SJCRH30 (cell line): ENCODE measurements around the gene PIEZO2. TPM values are rescaled to one million over a fixed set of nuclear protein-coding genes. Genes with fewer than 3 reads are reported as not detected.

Source experiments
- DNase-seq, 2 experiments: peaks; one replicate each; pipeline ENCODE4 v3.0.0-alpha.2; 2015 to 2020
- H3K27ac ChIP-seq: fragments of 250-450 bp; sonication (Bioruptor Pico); 2 replicates; pipeline ENCODE4 v1.5.1; 2020; ENCODE audit warnings: mild to moderate bottlenecking, moderate library complexity
- H3K27me3 ChIP-seq: fragments of 250-450 bp; sonication (Bioruptor Pico); 2 replicates; pipeline ENCODE4 v1.5.1; 2020; ENCODE audit warnings: mild to moderate bottlenecking, moderate library complexity
- H3K36me3 ChIP-seq: fragments of 250-450 bp; sonication (Bioruptor Pico); 2 replicates; pipeline ENCODE4 v1.5.1; 2020; ENCODE audit warnings: mild to moderate bottlenecking, moderate library complexity
- H3K4me1 ChIP-seq: fragments of 250-450 bp; sonication (Bioruptor Pico); 2 replicates; pipeline ENCODE4 v1.5.1; 2020; ENCODE audit warnings: mild to moderate bottlenecking, moderate library complexity
- H3K4me3 ChIP-seq: fragments of 250-450 bp; sonication (Bioruptor Pico); 2 replicates; pipeline ENCODE4 v1.5.1; 2020; ENCODE audit warnings: mild to moderate bottlenecking, moderate library complexity
- H3K9me3 ChIP-seq: fragments of 250-450 bp; sonication (Bioruptor Pico); replicated peaks from 2 replicates; pipeline ENCODE4 v1.5.1; 2020; ENCODE audit warnings: mild to moderate bottlenecking, moderate library complexity
- total RNA-seq: library from RNA; depleted of rRNA; stranded (reverse); fragments of >200 nt; shearing (Covaris generic); gene quantifications from 2 replicates; pipeline ENCODE4 v1.2.3, GENCODE V29; 2014

Gene PIEZO2
- total RNA-seq, 1 experiment from 2014 or later, result 0.32 TPM

DNA sequence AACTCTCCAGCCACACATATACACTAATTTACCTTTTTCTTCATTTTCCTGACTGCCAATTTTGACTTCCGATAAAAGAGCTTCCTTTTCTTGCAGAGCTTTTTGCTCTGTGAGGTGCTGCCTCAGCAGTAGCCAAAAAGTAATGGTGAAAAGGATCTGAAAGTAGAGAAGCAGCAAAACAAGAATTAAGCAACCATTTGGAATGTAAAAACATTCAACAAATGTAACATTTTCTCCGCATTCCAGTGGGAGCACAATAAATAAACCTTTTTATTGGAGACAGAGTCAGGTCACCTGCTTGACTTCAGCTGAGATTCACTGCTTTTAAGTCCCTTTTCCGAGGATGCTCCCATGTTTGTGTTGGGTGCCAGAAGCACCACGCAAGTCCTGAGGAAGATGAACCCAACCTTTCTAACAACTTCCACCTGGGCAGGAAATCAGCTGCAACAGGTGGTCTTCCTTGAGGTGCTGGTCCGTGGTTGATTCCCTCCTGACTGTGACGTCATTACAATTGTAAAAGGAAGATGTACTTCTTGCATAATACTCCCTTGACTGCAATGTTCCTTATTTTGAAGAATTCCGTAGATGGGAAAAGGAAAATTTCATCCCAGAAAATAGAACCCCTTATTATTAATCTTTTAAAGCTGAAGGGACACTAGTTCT lies 358.1 kb downstream of the PIEZO2 start:
- Histone ChIP-seq H3K36me3 (no peaks in the 10 kb centered on the region), H3K4me3 (no peak overlapping the region), H3K9me3 (no peaks in the 10 kb centered on the region), H3K27me3 (no peaks in the 10 kb centered on the region), H3K27ac (no peak overlapping the region), H3K4me1 (no peaks in the 10 kb centered on the region)
- no peak for DNase-seq

DNA sequence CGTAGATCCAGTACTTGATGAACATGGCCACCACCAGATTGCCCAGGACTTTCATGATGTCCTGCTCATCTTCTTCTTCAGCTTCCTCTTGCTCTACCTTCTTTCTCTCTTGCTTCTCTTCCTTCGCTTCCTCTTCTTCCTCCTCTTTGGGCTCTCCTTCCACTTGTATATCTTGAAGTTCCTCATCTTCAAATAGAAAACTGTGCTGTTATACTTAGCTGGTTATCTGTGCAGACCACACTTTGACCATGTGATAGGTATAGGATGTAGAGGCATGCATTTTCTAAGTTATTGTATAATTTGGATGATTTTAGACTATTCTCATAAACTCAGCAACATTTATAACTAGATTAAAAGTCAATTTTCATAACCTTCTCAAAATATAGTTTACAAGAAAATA lies 360.2 kb downstream of the PIEZO2 start:
- Histone ChIP-seq H3K4me1 (no peaks in the 10 kb centered on the region), H3K27ac (no peak overlapping the region), H3K36me3 (no peaks in the 10 kb centered on the region), H3K27me3 (no peaks in the 10 kb centered on the region), H3K4me3 (no peak overlapping the region), H3K9me3 (no peaks in the 10 kb centered on the region)
- no peak for DNase-seq

DNA sequence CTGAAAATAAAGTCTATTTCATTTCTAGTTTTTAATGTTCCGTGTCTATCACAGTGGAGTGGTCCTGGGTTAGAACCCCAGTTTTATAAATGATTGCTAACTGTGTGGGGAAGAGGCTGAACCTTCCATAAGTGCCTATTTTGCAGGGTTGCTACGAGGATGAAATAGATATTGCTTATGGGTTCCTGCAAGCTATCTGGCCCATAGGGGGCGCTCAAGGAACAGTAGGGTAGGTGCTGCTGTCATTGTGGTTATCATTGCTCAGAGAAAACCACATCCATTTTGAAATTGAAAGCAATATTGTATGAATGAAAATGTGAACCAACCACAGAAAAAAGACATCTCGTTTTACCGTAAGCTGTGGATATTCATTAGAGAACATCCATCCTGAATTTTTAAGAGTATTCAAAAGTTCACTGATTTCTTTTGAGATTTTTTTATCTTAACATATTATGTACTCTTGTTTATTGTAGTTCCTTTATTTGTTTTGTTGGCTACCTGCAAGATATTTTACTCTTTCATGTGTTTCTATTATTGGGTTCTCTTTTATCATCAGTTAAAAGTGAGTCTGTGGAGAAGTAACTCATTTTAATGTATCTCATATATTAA lies 362.0 kb downstream of the PIEZO2 start:
- Histone ChIP-seq H3K27me3 (no peaks in the 10 kb centered on the region), H3K36me3 (no peaks in the 10 kb centered on the region), H3K27ac (no peak overlapping the region), H3K4me1 (no peaks in the 10 kb centered on the region), H3K4me3 (no peak overlapping the region), H3K9me3 (no peaks in the 10 kb centered on the region)
- peak; percentile 75 to 82 for DNase-seq

DNA sequence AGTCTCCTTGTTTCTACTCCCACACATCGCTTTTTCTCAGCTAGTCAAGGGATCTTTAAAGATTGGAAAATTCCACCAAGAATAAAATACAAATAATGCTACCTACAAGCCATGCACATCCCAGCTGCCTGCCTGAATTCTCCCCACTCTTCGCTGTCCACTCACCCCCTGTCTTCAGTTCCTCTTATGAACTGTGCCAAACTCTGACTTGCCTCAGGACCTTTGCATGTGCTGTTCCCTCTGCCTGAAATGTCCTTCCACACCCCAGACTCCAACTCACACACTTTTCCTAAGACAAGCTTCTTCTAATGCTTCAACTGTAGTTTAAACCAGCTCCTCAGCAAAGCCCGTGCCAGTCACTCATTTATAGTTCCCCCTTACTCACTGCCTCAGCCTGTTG lies 363.6 kb downstream of the PIEZO2 start:
- Histone ChIP-seq H3K9me3 (no peaks in the 10 kb centered on the region), H3K4me1 (no peaks in the 10 kb centered on the region), H3K27ac (no peak overlapping the region), H3K27me3 (no peaks in the 10 kb centered on the region), H3K4me3 (no peak overlapping the region), H3K36me3 (no peaks in the 10 kb centered on the region)
- DNase-seq, result no peak

DNA sequence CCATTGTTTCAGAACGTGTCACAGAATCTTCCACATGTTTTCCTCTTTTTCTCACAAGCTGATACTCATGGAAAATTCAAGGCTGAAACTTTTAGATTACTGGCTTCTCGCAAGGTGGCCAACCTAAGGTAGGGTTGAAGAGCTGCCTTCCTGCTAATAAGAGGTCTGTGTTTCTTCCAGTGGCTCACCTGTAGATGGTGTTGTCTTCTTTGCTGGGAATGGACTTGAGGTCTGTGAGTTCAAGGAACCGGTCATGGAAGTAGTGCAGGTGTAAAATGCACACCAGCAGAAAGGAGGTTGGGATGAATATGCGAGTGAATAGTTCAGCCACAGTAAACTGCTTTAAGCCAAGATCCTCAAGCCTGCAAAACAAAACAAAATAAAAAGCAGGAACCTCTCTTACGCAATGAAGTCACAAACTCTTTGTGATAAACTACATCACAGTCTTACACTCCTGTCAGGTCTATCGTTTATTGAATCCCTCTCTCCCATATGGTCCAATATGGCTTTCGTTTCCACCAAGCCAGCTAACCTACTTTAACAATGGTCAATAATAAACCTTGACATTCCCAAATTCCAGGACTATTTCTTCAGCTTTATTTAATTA lies 364.7 kb downstream of the PIEZO2 start:
- no peak overlapping the region for H3K4me3 ChIP-seq
- no peaks in the 10 kb centered on the region for H3K36me3 ChIP-seq
- H3K9me3 ChIP-seq, result no peaks in the 10 kb centered on the region
- no peak for DNase-seq
- no peaks in the 10 kb centered on the region for H3K27me3 ChIP-seq
- no peak overlapping the region for H3K27ac ChIP-seq
- no peaks in the 10 kb centered on the region for H3K4me1 ChIP-seq

DNA sequence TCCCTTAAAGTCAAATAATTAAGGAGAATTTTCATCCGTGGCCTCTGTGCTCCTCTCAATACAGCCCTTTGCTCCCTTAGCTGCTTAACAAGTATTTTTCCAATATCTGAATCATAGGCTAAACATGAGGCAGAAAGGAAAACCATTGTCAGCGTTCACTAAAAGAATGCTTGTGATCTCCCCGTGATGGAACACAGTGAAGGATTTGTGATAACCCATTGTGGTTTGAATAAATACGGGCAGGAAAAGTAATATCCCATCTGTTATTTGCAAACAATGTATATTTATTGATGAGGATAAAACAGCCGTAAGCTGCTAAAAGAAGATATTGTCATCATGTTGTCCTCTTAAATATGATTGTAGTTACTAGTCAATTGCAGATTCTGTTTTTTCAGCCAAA lies 365.4 kb downstream of the PIEZO2 start:
- H3K4me3 ChIP-seq, result no peak overlapping the region
- no peaks in the 10 kb centered on the region for H3K9me3 ChIP-seq
- H3K4me1 ChIP-seq, result no peaks in the 10 kb centered on the region
- H3K36me3 ChIP-seq, result no peaks in the 10 kb centered on the region
- DNase-seq, result no peak
- H3K27me3 ChIP-seq, result no peaks in the 10 kb centered on the region
- no peak overlapping the region for H3K27ac ChIP-seq

DNA sequence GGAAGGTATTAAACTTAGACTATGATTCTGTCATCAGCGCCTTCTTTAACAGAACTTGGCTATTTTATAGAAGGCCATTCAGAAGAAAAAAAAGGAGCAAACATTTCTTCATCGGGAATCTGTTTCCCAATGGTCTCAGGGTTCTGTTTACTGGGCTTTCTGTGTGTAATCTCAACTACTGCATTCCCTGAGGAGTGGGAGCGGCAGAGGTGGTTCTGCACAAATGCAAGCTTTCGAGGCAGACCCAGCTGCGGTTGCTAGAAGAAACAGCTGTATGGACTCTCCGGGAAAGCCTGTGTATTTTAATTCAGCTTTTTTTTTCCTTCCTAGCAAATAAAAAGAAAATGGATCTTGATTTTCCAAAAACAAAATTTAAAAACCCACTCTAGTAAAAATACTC lies 372.9 kb downstream of the PIEZO2 start:
- DNase-seq, result no peak
- Histone ChIP-seq H3K27ac (no peak overlapping the region), H3K27me3 (no peaks in the 10 kb centered on the region), H3K9me3 (no peaks in the 10 kb centered on the region), H3K4me3 (no peak overlapping the region), H3K36me3 (no peaks in the 10 kb centered on the region), H3K4me1 (no peaks in the 10 kb centered on the region)

DNA sequence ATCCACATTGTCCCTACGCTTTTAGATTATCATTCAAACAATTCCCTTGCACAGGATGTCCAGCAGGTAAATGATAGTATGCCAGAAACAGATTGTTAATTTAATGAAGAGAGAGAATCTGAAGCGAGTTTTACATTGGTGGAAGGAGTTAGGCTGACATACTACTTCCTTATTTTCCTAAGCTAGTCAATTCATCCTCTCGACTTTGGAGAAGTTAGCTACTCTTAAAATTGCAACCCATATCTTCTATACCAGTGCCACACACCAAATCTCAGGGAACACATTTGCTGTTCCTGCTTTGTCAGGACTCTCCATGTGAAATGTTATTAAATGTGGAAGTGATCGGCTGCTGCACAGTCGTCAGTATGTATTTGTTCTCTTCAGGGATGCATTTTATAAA lies 374.3 kb downstream of the PIEZO2 start:
- Histone ChIP-seq H3K27me3 (no peaks in the 10 kb centered on the region), H3K4me1 (no peaks in the 10 kb centered on the region), H3K36me3 (no peaks in the 10 kb centered on the region), H3K27ac (no peak overlapping the region), H3K9me3 (no peaks in the 10 kb centered on the region), H3K4me3 (no peak overlapping the region)
- no peak for DNase-seq

DNA sequence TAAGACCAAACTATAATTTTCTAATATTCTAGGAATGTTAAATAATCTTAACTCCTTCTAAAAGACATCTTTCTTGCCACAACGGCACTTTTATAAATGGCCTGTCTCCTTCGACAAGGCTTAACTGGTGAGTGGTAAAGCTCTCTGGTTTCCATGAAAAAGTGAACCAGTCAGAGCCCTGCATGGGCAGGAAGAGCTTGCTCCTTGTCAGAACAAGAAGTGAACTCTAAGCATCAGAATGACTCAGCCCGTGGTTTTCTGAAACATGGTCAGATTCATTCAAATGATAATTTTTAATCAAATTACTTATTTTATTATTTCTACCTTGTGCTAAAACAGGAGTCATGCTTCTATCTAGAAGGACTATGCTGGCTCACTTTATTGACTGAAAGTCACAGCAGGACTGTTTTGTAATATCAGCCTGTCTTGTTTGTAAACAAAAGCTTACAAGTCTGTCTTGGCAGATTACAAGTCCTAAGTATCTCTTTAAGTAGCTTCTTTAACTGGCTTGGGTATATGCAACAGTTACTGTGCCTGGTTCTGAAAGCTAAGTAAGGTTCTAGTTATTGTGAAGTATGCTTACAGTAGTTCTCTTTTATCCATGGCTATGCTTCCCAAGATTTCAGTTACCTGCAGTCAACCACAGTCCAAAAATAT lies 378.2 kb downstream of the PIEZO2 start:
- Histone ChIP-seq H3K4me1 (no peaks in the 10 kb centered on the region), H3K36me3 (no peaks in the 10 kb centered on the region), H3K9me3 (no peaks in the 10 kb centered on the region), H3K27ac (no peak overlapping the region), H3K27me3 (no peaks in the 10 kb centered on the region), H3K4me3 (no peak overlapping the region)
- DNase-seq, result no peak

DNA sequence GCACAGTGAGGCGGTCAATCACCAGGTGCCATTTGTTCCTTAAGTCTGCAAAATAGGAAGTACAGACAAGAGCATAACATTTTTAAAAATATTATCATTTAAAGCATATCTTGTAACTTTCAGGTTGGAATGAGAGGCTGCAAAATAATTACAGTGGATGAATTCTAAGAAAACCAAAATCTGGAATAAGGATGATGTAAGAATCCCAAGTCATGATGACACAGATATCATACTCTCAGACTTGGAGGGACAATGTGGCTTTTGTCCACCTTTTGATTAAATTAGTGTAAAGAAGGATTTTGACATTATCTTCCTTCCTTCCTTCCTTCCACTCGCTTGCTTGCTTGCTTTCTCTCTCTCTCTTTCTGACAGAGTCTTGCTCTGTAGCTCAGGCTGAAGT lies 379.1 kb downstream of the PIEZO2 start:
- no peaks in the 10 kb centered on the region for H3K36me3 ChIP-seq
- no peak overlapping the region for H3K4me3 ChIP-seq
- H3K27me3 ChIP-seq, result no peaks in the 10 kb centered on the region
- H3K4me1 ChIP-seq, result no peaks in the 10 kb centered on the region
- H3K9me3 ChIP-seq, result no peaks in the 10 kb centered on the region
- no peak for DNase-seq
- H3K27ac ChIP-seq, result no peak overlapping the region

DNA sequence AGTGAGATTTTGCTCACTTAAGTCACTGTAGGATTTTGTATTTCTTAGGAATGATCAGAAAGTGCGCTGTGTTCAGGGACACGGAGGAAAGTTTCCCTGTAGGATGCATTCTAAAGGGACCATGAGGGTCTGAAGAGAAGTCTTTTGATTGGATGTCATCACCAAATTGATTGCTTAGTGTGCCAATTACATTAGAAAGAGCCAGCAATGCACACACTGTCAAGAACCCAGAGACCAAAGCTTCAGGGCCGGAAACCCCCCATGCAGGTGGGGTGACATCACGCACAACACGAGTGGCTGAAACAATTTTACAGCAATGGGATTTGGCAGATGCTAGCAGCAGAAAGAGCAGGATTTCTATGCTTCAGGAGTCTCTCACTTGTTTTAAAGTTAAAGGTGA lies 381.1 kb downstream of the PIEZO2 start:
- H3K4me3 ChIP-seq, result no peak overlapping the region
- no peaks in the 10 kb centered on the region for H3K9me3 ChIP-seq
- DNase-seq, result no peak
- no peaks in the 10 kb centered on the region for H3K36me3 ChIP-seq
- H3K4me1 ChIP-seq, result no peaks in the 10 kb centered on the region
- H3K27me3 ChIP-seq, result no peaks in the 10 kb centered on the region
- H3K27ac ChIP-seq, result no peak overlapping the region

DNA sequence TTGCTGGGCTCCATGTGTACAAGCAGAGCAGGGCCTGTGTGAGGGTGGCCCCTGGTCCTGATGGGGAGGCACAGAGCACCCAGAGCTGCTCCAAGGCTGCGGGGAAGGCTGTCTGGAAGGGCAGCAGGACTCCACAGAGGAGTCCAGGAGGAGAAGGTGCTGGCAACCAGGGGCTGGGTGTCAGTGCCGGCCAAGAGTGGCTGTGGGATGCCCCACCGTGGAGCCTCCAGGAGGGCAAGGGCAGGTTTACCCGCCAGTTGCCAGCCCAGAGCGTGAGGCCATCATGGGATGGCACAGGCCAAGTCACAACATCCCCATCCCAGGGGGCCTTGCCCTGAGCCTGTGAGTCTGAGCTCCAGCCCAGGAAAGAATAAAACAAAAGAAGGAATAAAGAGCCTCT lies 381.7 kb downstream of the PIEZO2 start:
- Histone ChIP-seq H3K4me3 (no peak overlapping the region), H3K27ac (no peak overlapping the region), H3K9me3 (no peaks in the 10 kb centered on the region), H3K27me3 (no peaks in the 10 kb centered on the region), H3K36me3 (no peaks in the 10 kb centered on the region), H3K4me1 (no peaks in the 10 kb centered on the region)
- DNase-seq, result no peak

DNA sequence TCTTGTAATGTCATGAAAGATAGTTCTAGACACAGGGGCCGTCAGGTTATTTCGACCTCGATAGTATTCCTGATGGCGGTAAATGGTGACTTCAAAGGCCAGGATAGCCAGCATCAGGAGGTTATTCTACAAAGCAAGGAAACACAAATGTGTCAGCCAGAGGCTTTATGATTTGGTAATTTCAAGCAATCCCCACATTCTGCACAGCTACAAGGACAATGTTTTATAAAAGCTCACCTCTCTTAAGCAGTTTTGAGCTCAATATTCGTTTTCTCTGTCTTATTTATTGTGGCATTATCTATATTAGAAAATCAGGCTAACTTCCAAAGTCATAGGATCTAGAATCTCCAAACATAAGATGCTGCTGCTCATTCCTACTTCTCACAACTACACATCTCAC lies 388.4 kb downstream of the PIEZO2 start:
- H3K36me3 ChIP-seq, result no peaks in the 10 kb centered on the region
- no peaks in the 10 kb centered on the region for H3K4me1 ChIP-seq
- no peak overlapping the region for H3K4me3 ChIP-seq
- H3K9me3 ChIP-seq, result no peaks in the 10 kb centered on the region
- no peak for DNase-seq
- no peaks in the 10 kb centered on the region for H3K27me3 ChIP-seq
- no peak overlapping the region for H3K27ac ChIP-seq

DNA sequence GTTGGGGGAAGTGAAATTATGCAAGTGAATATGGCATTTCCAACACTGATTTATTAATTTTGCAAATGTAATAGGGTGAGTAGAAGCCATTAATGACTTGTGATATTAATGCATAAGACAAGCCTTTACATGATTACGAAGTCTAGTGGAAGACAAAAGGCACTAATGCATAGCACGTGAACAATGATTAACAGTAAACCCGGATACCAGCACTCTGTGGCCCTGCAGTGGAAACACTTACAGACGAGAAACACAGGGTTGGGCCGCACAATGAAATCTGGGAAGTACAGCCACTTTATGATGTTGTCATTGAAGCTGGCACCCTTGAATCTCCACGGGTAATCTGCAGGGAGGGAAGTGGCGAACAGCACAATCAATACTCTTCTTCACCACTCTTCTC lies 390.1 kb downstream of the PIEZO2 start:
- H3K36me3 ChIP-seq, result no peaks in the 10 kb centered on the region
- H3K4me3 ChIP-seq, result no peak overlapping the region
- no peaks in the 10 kb centered on the region for H3K4me1 ChIP-seq
- H3K27ac ChIP-seq, result no peak overlapping the region
- H3K9me3 ChIP-seq, result no peaks in the 10 kb centered on the region
- DNase-seq, result no peak
- H3K27me3 ChIP-seq, result no peaks in the 10 kb centered on the region

DNA sequence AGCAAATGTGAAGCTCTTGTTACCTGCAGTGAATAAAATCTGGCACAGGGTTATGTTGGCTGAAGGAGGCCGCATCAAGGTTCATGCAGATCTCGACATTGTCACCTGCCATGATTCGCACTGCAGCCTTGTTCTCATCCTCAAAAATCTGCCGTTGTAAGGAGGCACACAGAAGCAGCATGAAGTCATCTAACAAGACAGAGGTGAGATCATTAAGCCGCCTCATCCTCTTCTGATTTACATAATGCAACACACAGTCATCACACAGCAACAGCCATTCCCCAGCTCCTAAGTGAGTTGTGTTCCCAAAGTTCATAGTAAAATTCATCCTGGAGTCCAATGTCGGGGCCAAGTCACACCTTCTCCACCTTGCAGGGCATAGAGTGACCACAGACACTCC lies 391.4 kb downstream of the PIEZO2 start:
- DNase-seq, result no peak
- no peaks in the 10 kb centered on the region for H3K36me3 ChIP-seq
- H3K9me3 ChIP-seq, result no peaks in the 10 kb centered on the region
- no peak overlapping the region for H3K4me3 ChIP-seq
- no peaks in the 10 kb centered on the region for H3K4me1 ChIP-seq
- no peaks in the 10 kb centered on the region for H3K27me3 ChIP-seq
- no peak overlapping the region for H3K27ac ChIP-seq
